ENCODE data around the gene ENPP3. TPM values are rescaled to one million over a fixed set of nuclear protein-coding genes. Genes with fewer than 3 reads are reported as not detected.
"Not testable (repeated sequence)": the region's sequence is repeated elsewhere in the genome, so short reads cannot be mapped to it uniquely, and the experiment has no call there.

Gene ENPP3
- total RNA-seq, 2 experiments from 2014 or later, result 1.3 to 2.3 TPM

GRCh38 chr6:131696956-131697355 lies 59.9 kb downstream of the ENPP3 start:
- no peak for DNase-seq (ENCODE audit: low spot score)
- H4K20me1 ChIP-seq (ENCODE audit: insufficient read depth, low read length), result no peaks in the 10 kb centered on the region
- no peak overlapping the region for H3K27ac ChIP-seq (ENCODE audit: low read depth, low read length, poor library complexity, severe bottlenecking)
- H3K79me2 ChIP-seq (ENCODE audit: insufficient read depth, low read depth, low read length), result no peaks in the 10 kb centered on the region
- H3K4me3 ChIP-seq (ENCODE audit: low read depth, low read length, poor library complexity, severe bottlenecking), result no peak overlapping the region
- CTCF ChIA-PET (ENCODE audit: unreplicated experiment), result no interaction called here
- H3K4me1 ChIP-seq (ENCODE audit: insufficient read depth, low read length, poor library complexity, severe bottlenecking), result peaks cover 4% of the 10 kb centered on the region
- no peaks in the 10 kb centered on the region for H3K9me3 ChIP-seq (ENCODE audit: low read length)
- TF ChIP-seq EZH2phosphoT487 (IDR thresholded peaks at IDR 0.05; ENCODE audit: borderline replicate concordance, low read depth, low read length) (no peak), CTCF (conservative IDR thresholded peaks at IDR 0.05; ENCODE audit: low read length) (no peak)
- H3K36me3 ChIP-seq (ENCODE audit: insufficient read depth, low read length), result no peaks in the 10 kb centered on the region
- no TSS peak for BruUV-seq (replicated peaks)
- POLR2A ChIA-PET, result no interaction called here
- no peak overlapping the region for H3K4me2 ChIP-seq (ENCODE audit: low read length)
- no peak overlapping the region for H2AFZ ChIP-seq (ENCODE audit: low read length)
- intact Hi-C loops (cut with micrococcal nuclease; ENCODE audit: unreplicated experiment), result no loop called here
- no peaks in the 10 kb centered on the region for H3K9me2 ChIP-seq (ENCODE audit: insufficient read depth, low read length)

GRCh38 chr6:131700851-131701250 lies 63.7 kb downstream of the ENPP3 start:
- H3K4me2 ChIP-seq (ENCODE audit: low read length); H3K27ac ChIP-seq (ENCODE audit: low read depth, low read length, poor library complexity, severe bottlenecking); DNase-seq (ENCODE audit: low spot score); H3K4me3 ChIP-seq (ENCODE audit: low read depth, low read length, poor library complexity, severe bottlenecking); H3K79me2 ChIP-seq (ENCODE audit: insufficient read depth, low read depth, low read length); H3K4me1 ChIP-seq (ENCODE audit: insufficient read depth, low read length, poor library complexity, severe bottlenecking); H3K9me2 ChIP-seq (ENCODE audit: insufficient read depth, low read length); intact Hi-C loops (cut with micrococcal nuclease; ENCODE audit: unreplicated experiment); BruUV-seq (replicated peaks); POLR2A ChIA-PET; H3K9me3 ChIP-seq (ENCODE audit: low read length); CTCF ChIA-PET (ENCODE audit: unreplicated experiment); H2AFZ ChIP-seq (ENCODE audit: low read length); H3K36me3 ChIP-seq (ENCODE audit: insufficient read depth, low read length); H4K20me1 ChIP-seq (ENCODE audit: insufficient read depth, low read length): not testable (repeated sequence)

GRCh38 chr6:131703905-131704304 lies 66.8 kb downstream of the ENPP3 start:
- POLR2A ChIA-PET; BruUV-seq (replicated peaks): not testable (repeated sequence)

GRCh38 chr6:131710917-131711316 lies 73.8 kb downstream of the ENPP3 start, which contains the start of gene CTAGE9:
CTAGE9 (minus strand) TSS chr6:131711017; CDS start chr6:131711017, 0 bp downstream.
- BruUV-seq (replicated peaks); H3K79me2 ChIP-seq (ENCODE audit: insufficient read depth, low read depth, low read length); H3K4me2 ChIP-seq (ENCODE audit: low read length); H3K27ac ChIP-seq (ENCODE audit: low read depth, low read length, poor library complexity, severe bottlenecking); POLR2A ChIA-PET; H4K20me1 ChIP-seq (ENCODE audit: insufficient read depth, low read length); H3K4me1 ChIP-seq (ENCODE audit: insufficient read depth, low read length, poor library complexity, severe bottlenecking); H3K36me3 ChIP-seq (ENCODE audit: insufficient read depth, low read length); H3K9me2 ChIP-seq (ENCODE audit: insufficient read depth, low read length); DNase-seq (ENCODE audit: low spot score); H3K4me3 ChIP-seq (ENCODE audit: low read depth, low read length, poor library complexity, severe bottlenecking); H3K9me3 ChIP-seq (ENCODE audit: low read length); intact Hi-C loops (cut with micrococcal nuclease; ENCODE audit: unreplicated experiment); H2AFZ ChIP-seq (ENCODE audit: low read length); CTCF ChIA-PET (ENCODE audit: unreplicated experiment): not testable (repeated sequence)

More at GRCh38 chr6:131703905-131704304, 66.8 kb downstream of the ENPP3 start:
- intact Hi-C loops (cut with micrococcal nuclease; ENCODE audit: unreplicated experiment); H3K4me1 ChIP-seq (ENCODE audit: insufficient read depth, low read length, poor library complexity, severe bottlenecking); H3K4me3 ChIP-seq (ENCODE audit: low read depth, low read length, poor library complexity, severe bottlenecking); H3K79me2 ChIP-seq (ENCODE audit: insufficient read depth, low read depth, low read length); H4K20me1 ChIP-seq (ENCODE audit: insufficient read depth, low read length); H3K36me3 ChIP-seq (ENCODE audit: insufficient read depth, low read length); H3K9me3 ChIP-seq (ENCODE audit: low read length); H3K4me2 ChIP-seq (ENCODE audit: low read length); H3K9me2 ChIP-seq (ENCODE audit: insufficient read depth, low read length); DNase-seq (ENCODE audit: low spot score); CTCF ChIA-PET (ENCODE audit: unreplicated experiment); H3K27ac ChIP-seq (ENCODE audit: low read depth, low read length, poor library complexity, severe bottlenecking); H2AFZ ChIP-seq (ENCODE audit: low read length): not testable (repeated sequence)

DNA sequence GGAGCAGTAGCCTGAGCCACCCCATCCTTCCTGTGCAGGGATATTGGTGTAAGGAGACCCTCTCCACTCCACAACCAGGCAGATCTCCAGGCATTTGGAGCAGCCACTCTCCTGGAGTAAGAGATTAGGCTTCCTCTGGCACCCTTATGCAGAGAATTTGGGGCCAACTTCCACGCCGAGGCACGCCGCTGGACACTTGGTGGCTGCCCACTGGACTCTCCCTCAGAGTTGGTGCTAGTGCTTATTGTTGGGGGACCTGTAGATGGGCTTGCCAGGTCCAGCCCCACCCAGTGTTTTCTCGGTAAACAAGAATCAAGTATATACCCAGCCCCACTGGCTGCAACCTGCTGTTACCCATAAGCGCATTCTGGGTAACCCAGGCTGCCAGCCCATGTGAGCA lies 78.5 kb downstream of the ENPP3 start:
- H3K9me3 ChIP-seq (ENCODE audit: low read length); H3K27ac ChIP-seq (ENCODE audit: low read depth, low read length, poor library complexity, severe bottlenecking); H4K20me1 ChIP-seq (ENCODE audit: insufficient read depth, low read length); intact Hi-C loops (cut with micrococcal nuclease; ENCODE audit: unreplicated experiment); CTCF ChIA-PET (ENCODE audit: unreplicated experiment); H3K79me2 ChIP-seq (ENCODE audit: insufficient read depth, low read depth, low read length); H3K36me3 ChIP-seq (ENCODE audit: insufficient read depth, low read length); H2AFZ ChIP-seq (ENCODE audit: low read length); H3K4me3 ChIP-seq (ENCODE audit: low read depth, low read length, poor library complexity, severe bottlenecking); DNase-seq (ENCODE audit: low spot score); H3K4me1 ChIP-seq (ENCODE audit: insufficient read depth, low read length, poor library complexity, severe bottlenecking); BruUV-seq (replicated peaks); H3K9me2 ChIP-seq (ENCODE audit: insufficient read depth, low read length); H3K4me2 ChIP-seq (ENCODE audit: low read length): not testable (repeated sequence)
- POLR2A ChIA-PET, result interaction anchor here (2.3 kb wide), 1 partner anchor 13 kb away, joined by 11 read pairs; no protein-coding TSS in a partner anchor

Data from OCI-LY7 (cell line).